NCI-H2171 (cell line): ENCODE results near the gene HGD.
A peak's percentile ranks its signal among the peaks of the same experiment; 100 is the strongest.
"Not testable (repeated sequence)": the region's sequence is repeated elsewhere in the genome, so short reads cannot be mapped to it uniquely, and the experiment has no call there.

ENCODE experiments used
- DNase-seq: peaks from one replicate; lab custom pipeline; 2025; lab: John Stamatoyannopoulos, UW

HGD gene

DNA sequence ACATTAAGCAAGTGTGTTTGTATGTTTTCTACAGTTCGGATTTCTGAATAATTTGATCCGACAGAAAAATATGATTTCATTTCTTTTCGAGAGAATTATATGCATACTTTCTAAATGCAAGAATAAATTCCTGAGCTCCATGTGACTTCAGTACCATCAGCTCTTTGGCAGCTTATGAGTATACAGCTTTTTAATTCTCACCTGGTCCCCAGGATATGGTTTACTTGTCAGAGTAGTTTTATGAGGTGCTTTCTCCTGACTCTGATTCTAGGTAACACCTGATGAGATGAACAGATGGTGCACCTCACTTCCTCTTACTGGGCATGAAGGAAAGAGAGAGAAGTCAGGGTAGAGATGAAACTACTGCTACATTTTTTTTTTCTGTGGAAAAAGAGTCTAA is 3.1 kb downstream of the HGD start:
- peak; percentile 19 for DNase-seq

DNA sequence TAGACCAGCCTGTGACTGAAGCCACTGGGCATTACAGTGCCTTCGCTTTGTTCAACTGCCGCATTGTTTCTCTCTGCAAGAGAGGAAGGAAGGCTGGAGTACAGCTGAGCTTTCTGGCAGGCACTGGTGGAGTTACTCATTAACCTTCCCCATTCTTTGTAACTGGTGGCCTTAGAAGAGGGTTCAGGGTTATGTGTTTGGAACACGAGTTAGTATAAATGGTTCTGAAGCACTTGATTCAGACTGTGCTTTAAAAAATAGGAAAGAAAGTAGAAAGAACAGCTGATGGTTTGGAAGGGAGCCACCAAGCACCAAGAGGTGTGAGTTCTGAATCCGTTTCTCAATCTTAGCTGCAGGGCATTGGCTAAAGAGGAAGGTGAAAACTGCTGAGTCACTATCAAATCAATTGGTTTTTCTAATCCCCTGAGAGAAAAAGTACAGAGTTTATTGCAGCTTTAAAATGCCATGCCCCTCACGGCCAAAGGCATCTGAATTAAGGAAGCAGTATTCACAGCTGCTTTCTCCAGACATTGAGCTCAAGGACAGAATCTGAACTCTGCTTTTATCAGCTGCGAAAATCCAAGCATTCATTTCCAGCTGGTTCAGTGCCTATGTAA is 3.6 kb downstream of the HGD start:
- DNase-seq = no peak

DNA sequence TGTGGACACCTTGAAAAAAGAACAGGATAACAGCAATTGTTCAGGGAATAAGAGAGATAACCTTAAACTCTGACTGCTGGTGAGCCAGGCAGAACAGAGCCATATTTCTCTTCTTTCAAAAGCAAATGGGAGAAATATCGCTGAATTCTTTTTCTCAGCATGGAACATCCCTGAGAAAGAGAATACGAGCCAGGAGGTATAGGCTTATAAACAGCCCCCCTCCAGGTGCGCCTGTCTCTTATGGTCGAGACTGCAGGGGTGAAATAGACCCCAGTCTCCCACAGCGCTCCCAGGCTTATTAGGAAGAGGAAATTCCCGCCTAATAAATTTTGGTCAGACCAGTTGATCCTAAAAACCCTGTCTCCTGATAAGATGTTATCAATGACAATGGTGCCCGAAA is 4.8 kb downstream of the HGD start:
- not testable (repeated sequence) for DNase-seq

DNA sequence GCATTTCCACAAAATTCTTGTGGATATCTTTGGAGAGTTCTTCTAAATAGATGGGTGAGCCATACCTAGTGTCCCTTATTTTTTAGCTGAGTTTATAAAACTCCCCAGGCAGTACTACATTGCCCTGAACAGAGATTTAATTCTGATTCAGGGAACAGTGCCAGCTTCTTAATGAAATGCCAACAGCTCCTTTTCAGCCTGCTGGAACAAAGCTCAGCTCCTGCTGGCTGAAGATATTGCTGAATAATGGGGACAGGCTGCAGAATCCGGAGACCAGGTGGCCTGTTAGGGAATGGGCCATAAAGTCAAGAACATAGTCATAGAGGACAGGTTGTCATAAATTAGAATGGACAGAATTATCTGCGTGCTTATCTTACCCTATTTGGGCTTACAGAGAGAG is 8.9 kb downstream of the HGD start:
- no peak for DNase-seq

DNA sequence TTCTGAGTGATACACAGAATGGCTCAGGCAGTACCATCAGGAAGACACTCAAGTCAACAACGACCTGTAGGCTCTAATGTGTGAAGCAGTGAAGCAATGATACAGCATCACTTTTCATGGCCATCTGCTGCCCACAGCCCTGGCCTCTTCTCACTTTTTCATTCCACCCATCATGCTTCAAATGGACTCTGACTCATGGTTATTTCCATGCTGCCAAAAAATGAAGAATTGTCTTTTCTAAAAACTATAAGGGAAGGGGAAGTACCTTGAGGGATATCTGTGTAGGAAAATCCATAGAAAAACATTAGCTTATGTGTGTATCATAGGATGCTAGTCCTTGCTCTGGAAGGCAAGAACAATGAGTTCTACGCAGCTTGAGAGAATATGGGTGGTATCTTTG is 11.5 kb downstream of the HGD start:
- no peak for DNase-seq

DNA sequence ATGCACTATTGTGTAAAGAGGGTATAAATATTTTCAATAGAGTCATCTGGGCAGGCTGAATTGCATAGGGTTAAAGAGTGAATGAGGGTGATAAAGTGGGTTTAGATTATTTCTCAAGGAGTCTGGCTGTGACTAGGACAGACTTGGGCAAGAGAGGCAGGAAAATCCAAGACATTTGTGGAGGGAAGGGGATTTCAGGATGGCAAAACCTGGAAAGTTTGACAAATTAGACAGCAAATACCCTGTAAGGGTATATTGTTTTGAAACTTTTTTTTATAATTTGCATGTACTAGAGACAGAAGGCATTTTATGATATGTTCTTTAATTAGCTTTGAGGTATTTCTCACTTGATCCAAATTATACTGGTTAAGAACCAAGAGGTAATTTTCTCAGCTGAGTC is 17.1 kb downstream of the HGD start:
- DNase-seq = no peak

DNA sequence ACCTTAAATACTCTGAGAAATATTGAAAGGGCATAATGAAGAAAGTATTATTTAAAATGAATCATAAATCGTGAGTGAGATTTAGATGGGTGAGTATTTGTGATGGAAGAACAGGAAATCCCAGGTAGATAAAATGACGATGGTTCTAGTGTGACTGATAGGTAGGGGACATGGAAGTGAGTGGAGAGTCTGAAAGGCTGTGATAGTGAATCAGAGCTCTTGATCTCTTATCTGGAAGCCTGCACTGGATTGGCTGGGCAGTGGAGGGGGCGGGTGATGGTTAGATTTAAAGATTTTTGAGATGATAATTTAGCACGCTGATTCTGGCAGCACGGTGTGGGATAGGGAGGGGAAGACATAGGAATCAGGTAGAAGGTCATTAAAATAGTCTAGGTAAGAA is 20.1 kb downstream of the HGD start:
- DNase-seq = no peak

DNA sequence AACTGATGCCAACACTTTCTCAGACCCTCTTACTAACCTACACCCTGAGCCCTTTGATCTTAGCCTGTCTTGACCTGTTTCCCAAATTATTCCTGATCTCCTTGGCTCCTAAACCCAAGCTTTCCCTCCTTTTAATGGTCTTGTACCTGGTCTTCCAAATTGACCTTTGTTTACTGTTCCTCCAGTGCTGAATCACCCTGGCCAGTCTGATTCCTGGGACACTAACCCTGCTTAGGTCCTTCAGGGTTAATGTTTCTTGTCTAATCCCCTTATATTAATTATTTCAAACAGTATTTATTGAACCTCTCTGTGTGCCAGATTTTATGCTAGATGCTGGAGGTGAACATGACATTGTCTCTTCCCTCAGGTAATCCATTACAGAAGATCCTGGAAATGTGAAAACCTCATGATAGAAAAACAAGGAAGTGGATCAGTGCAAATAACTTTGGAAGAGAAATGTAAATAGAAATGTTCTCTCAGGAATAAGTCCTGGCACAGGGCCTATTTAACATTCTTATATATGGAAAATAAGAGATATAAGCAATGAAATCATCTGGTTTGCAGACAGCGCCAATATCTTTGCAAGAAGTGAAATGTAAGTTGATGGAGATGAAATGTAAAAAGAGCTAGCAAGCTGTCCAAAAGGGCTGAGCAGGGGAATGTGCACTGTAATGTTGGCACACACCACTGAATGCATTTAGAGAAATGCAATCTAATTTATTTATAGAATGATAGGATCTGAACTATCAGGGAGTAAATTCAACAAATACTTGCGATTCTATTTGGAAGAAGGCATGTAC is 20.7 kb downstream of the HGD start:
- no peak for DNase-seq

DNA sequence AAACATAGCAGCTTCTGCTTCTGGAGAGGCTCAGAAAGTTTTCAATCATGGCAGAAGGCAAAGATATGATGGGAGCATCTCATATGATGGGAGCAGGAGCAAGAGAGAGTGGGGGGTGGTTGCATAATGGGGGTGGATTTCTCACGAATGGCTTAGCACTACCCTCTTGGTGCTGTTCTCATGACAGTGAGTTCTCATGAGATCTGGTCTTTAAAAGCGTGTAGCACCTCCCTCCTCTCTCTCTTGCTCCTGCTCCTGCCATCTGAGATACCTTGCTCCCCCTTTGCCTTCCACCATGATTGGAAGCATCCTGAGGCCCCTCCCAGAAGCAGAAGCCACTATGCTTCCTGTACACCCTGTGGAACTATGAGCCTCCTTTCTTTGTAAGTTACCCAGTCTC is 22.2 kb downstream of the HGD start:
- no peak for DNase-seq

DNA sequence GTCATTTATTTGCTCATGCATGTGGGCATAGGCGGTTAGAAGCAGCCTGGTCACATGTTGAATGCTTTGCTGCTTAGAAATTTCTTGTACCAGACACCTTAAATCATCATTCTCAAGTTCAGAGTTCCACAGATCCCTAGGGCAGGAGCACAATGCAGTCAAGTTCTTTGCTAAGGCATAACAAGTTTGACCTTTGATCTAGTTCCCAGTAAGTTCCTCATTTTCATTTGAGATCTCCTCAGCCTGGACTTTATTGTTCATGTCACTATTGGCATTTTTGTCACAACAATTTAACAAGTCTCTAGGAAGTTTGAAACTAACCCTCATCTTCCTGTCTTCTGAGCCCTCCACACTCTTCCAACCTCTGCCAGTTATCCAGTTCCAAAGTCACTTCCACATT is 22.8 kb downstream of the HGD start:
- DNase-seq = no peak

DNA sequence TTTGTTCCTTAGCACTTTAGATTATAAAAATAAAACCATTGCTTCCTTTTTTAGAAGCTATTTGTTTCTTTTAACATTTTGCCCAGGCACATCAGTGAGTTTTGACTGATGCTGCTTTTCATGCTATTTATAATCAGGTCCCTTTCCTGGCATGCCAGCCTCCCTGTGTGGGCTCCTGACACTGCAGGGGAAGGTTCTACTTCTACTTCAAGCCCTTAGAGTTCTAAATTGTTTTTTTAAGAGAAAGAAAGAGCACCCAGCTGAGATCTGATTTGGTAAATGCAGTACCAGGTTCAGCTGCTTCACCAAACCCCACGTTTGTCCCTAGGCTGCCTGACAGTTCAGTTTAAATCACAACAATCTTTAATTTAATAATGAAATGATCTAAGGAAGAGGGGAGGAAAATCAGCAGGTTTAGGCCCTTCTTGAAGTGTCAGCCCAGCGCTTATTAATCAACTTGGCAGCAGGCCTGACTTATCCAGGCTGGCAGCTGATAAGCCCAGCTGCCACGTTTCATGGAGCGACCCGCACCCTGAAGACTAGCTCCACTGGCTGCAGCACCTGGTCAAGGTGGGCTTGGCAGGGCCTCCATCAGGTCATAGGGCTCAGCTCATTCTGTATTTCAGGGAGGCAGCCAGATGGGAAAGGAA is 29.0 kb downstream of the HGD start:
- peak; percentile 49 for DNase-seq

DNA sequence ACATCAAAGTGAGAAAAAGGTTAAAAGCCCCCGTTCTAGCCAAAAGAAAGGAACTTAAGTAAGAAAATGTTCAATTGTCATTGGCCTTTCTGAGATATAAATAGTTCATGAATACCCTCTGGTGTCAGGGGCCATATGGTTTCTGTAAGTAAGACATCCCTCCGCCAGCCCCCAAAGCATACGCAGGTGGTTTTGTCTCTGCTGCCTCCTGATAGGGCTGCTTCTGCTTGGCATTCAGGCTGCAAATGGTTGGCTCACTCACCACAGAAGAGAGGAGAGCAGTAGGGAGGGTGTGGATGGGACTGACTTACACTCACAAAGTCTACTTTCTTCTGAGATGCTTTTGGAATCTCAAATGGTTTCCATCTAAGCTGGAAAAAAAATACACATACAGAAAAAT is 29.8 kb downstream of the HGD start:
- peak; percentile 66 for DNase-seq

DNA sequence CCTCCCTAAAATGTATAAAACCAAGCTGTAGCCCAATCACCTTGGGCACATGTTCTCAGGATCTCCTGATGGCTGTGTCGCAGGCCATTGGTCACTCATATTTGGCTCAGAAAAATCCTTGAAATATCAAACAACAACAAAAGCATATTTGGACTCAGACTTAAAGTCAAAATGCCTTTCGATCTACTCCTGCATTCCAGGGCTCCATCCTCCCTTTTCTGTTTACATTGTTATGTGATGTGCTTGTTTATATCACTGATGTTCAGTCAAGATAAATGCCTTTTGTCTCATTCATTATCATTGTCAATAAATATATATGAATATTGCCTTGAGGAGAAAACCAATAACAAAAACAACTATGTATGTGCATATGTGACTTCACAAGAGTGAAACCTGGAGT is 31.7 kb downstream of the HGD start:
- no peak for DNase-seq

DNA sequence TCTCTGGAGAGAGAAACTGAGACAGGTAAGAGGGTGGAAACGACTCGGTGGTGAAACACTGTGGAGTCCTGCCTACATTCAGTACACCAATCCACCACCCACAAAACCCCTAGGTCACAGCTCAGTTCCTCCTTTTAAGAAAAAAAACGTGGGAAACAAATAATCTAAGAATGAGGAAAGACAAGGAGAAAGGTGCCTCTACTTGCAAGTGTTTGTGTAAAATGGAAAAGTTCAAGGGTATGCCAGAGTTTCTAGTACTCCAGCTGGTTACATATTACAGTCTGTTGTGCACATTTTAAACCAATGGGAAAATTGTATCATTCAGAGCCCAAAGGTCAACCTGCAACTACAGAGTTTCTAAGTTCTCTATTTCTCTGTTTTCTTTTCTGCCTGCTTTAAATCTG is 32.2 kb downstream of the HGD start:
- no peak for DNase-seq

DNA sequence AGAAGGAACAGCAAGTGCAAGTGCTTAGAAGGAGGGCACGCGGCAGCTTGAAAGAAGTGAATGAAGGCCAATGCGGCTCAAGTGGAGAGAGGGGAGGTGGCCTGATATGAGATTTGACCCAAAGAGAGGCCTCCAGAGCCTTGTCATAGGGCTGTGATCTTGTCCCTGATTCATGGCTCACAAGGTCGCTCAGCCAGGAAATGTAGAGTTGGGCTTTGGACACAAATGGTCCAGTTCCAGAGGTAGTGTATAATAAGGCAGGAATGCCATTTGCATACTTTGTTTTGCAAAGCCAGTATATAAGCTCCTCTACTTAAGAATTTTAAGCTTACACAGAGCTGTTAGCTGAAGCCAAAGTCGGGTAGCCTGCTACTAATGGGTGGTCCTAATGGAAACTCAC is 33.7 kb downstream of the HGD start:
- DNase-seq = no peak

DNA sequence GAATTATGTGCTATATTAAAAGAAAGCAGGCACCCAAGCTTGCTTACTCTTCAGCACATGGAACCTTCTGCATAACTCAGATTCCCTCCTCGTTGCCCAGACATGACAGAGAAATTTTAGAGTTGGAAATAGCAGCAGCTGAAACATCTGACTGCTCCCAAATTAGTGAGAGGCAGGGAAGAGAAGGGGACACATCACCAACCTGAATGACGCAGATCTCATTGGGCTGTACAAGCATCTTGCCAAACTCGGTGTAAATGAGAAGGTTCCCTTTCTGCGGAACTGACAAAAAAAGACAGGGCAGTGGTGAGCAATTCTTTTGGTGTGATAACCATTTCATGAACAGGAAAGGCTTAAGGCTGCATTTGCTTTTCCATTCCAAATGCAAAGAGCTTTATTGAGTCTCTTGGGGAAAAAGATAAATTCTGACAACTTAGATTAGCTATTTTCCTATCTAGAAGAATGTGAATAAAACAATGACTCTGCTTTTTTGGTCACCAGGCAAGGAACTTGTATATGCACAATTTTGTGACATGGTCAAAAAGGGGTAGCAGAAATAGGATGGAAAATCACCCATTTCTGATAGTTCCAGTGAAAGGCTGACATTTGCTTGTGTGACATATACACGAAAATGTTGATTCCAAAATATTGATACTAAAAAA is 35.1 kb downstream of the HGD start:
- DNase-seq = no peak

DNA sequence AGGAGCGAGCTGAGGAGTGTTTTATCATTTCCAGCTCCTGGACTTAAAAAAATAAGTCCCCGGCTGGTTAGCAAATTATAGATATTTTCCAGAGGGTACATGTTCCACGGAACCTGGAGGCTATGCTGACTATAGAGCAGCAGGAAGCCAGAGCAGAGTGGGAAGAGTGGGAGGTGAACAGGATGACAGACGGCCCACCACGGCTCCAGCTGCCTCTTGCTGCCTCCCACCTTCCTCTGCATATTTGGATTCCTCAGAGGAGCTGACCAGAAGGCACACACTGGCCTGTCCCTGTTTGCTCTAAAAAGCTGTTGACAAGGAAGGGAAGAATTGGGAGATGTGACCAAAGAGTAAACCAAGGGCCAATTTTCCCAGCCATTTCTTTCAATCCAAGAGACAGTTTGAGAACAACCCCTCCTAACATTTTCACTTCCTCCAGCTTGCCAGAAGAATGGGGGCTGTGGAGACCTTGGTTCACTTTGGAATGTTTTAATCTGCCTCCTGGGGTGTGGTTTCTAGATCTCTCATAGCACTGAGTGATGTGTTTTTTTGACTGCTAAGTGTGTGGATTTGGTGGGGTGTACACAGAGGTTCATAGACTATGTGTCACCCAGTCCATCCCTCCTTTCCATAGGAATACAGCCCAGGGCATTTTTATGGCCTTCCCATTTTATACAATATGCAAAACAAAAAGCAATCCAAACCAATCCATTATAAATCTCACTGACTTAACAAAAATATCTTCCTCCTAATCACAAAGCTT is 36.8 kb downstream of the HGD start:
- no peak for DNase-seq

DNA sequence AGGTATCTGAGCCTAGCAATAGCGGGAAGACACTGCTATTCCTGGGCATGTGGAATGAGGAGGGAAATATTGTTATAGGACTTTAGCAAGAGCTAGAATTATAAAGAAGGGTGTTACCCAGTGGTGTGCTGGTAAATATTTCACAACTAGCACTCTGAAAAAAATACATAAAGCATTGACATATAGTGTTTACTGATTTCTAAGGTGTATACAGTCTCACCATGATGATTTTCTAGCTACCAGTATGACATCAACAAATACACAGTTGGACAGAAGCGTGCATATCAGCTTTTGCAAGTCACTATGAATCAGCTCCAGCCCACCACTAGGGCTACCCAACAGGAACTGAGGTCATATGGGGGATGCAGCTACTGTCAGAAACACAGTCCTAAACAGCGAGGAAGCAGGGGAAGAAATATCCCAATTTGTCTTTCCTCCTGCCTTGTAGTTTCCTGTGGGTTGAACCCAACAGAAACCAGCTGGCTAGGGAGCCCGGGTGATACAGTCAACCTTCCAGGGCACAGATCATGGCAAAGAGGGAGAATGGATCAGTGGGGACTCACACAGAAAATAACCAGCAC is 39.6 kb downstream of the HGD start:
- no peak for DNase-seq

DNA sequence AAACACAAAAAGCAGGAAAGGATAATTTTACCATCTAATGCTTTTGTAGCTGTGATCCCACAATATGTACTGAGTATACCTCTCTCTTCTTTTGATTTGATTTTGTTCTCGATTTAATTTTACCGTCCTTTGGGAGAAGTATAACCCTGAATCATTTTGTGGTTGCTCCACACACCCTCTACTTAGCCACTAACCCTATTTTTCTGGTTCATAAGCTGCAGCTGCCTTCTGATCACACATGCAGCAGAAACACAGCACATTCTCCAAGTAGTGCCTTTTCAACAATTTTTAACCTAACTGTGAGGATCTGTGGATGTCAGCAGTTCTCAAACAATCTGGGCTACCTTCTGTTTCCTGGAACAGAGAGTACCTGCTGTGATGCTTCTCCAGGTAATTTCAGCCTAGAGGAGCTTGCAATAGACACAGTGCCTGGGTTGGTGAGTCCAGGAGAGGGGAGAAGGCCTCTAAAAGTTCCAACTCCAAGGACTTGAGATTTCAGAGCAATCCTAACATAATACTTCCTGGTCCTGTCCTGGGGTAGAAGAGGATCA is 40.3 kb downstream of the HGD start:
- no peak for DNase-seq

DNA sequence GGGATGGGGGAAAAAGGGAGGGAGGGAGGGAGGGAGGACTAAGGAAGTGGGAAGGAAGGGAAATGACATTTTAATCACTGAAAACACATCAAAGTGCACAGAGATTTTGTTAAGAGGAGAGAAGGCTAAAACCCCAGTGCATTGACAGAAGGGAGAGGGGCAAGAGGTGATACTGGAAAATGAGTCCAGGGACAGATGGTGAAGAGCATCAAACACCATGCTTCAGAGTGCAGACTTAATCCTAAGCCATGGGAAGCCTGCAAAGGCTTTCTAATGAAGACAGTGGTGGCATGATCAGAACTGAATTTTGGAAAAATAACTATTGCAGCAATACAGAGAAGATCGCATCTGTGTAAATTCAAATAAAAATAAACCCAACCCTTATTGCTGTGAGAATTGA is 41.8 kb downstream of the HGD start:
- DNase-seq = no peak

DNA sequence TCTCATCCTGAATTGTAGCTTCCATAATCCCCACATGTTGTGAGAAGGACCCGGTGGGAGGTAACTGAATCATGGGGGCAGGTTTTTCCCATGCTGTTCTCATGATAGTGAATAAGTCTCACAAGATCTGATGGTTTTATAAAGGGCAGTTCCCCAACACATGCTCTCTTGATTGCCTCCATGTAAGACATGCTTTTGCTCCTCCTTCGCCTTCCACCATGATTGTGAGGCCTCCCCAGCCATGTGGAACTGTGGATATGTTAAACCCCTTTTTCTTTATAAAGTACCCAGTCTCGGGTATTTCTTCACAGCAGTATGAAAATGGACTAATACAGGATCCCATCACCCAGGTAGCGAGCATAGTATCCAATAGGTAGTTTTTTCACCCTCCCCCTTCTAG is 43.2 kb downstream of the HGD start:
- DNase-seq = not testable (repeated sequence)
